GM18511 (cell line): ENCODE data around the gene STAM.
"Not testable (repeated sequence)": the region's sequence is repeated elsewhere in the genome, so short reads cannot be mapped to it uniquely, and the experiment has no call there.

Experiments used
- ATAC-seq: cut with Tn5 transposase; IDR thresholded peaks from one replicate; pipeline ENCODE4 v1.9.1; 2021; ENCODE audit warnings: mild to moderate bottlenecking, moderate library complexity; ENCODE audit not compliant: unreplicated experiment

The STAM gene

GRCh38 chr10:17643755-17644484 lies at the start of gene STAM:
STAM (plus strand) TSS chr10:17644151; CDS start chr10:17644340, 189 bp downstream.
- ATAC-seq, result peak; percentile 93

GRCh38 chr10:17597386-17597785 lies 46.6 kb upstream of the STAM start:
- ATAC-seq, result no peak

GRCh38 chr10:17599089-17599488 lies 44.9 kb upstream of the STAM start:
- ATAC-seq, result peak; percentile 65

DNA sequence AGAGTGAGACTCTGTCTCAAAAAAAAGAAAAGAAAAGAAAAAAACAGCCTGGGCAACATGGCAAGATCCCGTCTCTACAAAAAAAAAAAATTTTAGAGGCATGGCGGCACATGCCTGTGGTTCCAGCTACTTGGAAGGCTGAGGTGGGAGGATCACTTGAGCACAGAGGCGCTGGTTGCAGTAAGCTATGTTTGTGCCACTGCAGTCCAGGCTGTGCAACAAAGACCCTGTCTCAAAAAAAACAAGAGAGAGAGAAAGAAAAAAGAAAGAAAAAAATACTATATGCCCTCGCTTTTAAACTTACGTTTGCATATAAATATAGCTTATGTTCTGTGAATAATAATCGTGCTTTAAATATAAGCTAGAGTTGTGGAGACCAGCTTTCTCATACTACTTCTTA lies 38.0 kb upstream of the STAM start:
- ATAC-seq, result no peak

DNA sequence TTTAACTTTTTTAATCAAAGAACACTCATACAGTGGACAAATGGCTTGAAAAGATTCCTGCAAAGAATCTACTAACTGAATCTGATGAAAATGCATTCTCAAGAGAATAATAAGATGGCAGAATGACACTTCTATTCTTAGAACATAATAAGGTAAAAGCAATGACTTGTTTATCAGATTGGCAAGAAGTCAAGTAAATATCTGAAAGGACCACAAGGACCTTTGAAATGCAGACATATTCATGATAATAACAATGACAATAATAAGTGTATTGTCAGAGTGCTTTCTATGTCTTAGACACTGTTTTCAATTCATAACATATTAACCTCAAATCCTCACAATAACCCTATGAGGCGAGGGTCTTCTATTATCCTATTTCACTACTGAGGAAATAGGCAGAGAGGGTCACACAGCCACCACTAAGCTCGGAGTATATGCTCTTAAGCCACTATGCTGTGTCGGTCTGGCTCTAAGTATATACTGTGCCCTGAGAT lies 37.4 kb upstream of the STAM start:
- no peak for ATAC-seq

GRCh38 chr10:17607060-17607459 lies 36.9 kb upstream of the STAM start:
- ATAC-seq, result no peak

- ATAC-seq, result peak; percentile 88
Observed at GRCh38 chr10:17607603-17608332, 36.2 kb upstream of the STAM start.

- ATAC-seq, result no peak
Observed at GRCh38 chr10:17609523-17610079, 34.4 kb upstream of the STAM start.

GRCh38 chr10:17616403-17617030 lies 27.4 kb upstream of the STAM start:
- ATAC-seq, result peak; percentile 62

- peak; percentile 68 for ATAC-seq
Observed at GRCh38 chr10:17617031-17617911, 26.7 kb upstream of the STAM start, which contains the start of gene HACD1. HACD1 (minus strand) TSS chr10:17617374; CDS start chr10:17617339, 35 bp downstream.

GRCh38 chr10:17622061-17622460 lies 21.9 kb upstream of the STAM start:
- no peak for ATAC-seq

DNA sequence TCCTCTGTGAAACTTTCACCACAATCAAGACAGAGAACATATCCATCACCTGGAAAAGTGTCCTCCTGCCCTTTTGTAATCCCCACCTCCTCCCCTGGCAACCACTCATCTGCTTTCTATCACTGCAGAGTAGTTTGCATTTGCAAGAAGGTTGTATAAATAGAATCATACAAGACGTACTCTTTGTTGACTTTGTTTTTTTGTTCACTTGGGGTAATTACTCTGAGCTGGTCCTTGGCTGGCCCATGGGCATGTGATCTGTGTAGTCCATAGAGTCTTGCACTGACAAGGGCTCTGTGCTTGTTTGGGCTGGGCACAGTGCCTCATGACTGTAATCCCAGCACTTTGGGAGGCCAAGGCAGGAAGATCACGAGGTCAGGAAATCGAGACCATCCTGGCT lies 19.0 kb upstream of the STAM start:
- ATAC-seq, result no peak

DNA sequence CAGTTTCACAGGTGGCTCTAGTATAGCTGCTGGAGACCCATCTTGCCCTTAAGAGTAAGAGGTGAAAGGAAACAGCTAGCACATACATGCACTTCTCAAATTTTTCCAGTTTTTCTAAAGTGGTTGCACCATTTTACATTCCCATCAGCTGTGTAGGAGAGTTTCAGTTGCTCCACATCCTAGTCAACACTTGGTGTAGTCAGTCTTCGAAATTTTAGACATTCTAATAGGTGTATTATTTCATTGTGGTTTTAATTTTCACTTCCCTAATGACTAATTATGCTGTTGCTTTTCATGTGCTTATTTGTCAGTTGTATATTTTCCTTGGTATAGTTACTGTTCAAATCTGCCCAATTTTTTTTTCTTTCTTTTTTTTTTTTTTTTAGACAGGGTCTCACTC lies 17.3 kb upstream of the STAM start:
- ATAC-seq, result no peak

DNA sequence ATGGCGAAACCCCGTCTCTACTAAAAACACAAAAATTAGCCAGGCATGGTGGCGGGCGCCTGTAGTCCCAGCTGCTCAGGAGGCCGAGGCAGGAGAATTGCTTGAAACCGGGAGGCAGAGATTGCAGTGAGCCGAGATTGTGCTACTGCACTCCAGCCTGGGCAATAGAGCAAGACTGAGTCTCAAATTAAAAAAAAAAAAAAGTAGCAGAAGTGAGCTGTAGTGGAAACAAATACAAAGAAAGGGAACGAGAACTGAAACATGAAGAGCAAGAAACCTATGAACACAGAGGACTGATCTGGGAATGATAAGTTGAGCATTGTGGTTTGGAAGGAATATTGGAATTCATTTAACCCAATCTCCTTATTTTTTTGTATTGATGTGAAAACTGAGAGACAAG lies 11.4 kb upstream of the STAM start:
- ATAC-seq, result not testable (repeated sequence)

DNA sequence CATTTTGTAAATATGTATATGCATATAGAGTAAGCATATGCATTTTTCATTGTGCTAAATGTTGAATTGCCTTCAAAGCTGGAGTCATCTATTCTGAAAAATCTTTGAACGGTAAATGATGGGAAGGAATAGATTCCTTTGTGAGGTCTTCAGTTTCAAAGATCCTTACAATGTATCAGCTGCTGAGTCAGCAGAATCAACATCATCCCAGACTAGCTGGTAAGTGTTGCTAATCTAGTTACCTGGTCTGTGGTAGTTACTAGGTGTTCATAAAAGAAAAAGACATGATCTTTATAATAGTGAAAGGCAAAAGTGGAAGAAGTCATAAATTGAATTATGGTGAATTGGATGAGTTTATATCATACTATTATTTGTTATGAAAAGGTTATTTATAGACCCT lies 10.6 kb upstream of the STAM start:
- no peak for ATAC-seq

DNA sequence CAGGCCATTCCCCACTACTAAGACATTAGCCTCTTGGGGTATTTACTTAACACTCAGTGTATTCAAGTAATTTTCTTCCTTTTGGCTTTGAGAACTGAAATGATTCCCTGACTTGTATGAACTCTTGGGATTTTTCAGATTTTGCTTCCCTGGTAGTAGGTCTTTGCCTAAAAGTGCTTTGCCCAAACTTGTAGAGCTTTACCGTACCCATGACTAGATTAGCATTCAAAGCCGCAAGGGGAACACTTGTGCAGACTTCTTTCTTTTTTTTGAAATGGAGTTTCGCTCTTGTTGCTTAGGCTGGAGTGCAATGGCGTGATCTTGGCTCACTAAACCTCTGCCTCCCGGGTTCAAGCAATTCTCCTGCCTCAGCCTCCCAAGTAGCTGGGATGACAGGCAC lies 6.1 kb upstream of the STAM start:
- no peak for ATAC-seq

DNA sequence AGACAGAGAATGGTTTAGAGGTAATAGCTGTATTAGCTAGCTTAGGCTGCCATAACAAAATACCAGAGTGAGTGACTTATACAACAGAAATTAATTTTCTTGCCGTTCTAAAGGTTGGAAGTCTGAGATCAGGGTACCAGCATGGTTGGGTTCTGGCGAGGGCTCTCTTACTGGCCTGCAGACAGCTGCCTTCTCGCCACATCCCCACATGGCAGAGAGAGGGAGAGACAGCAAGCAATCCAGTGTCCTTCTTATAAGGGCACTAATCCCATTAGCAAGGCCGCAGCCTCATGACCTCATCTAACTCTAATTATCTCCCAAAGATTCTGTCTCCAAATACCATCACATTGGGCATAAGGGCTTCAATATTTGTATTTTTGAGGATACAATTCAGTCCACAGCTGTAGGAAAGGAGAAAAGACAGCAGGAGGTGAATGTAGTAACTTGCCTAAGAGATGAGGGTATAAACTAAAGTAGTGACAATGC lies 3.6 kb upstream of the STAM start:
- no peak for ATAC-seq

DNA sequence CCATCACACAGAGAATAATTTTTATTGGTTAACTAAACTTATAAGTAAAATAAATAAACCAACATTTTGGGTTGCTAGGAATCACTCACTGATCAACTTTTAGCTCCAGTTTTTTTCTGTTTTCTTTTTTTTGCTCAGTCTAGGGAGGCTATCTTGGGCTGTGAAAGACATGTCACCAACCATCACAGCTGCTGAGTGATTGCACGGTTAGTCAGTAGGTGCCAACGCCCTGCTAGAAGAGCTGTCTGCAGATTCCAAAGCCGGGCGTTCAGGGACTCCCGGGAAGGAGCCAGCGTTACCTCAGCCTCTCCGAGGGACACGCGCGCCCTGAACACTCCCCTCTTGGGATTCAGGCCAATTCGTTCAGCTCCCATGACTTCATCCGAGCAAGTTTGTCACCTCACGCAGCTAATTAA lies 604 bp upstream of the STAM start:
- ATAC-seq, result peak; percentile 38

DNA sequence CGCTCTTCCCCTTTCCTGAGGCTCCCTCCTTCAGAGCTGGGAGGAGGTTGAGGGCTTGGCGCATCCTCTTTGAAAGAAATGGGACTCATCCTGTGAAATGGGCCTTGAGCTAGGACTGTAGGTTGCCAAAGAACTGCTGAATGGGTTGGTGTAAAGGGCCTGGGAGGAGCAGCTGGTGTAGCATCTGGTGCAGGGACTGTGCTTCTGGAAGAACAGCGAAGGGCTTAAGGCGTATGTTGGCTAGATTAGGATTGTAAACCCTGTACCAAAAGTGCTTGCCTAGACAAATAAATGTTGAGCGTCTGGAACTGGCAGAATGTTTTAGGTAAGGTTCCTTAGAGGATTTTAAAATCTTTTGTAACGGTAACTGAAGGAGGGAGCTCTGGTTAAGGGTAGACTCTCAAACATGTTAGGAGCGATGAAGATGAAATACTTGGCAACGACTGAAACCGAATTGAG lies 563 bp downstream of the STAM start:
- ATAC-seq, result peak; percentile 48
